NB4 (cell line): Measurements from ENCODE around the gene SEC61A2.
"Not testable (repeated sequence)": the region's sequence is repeated elsewhere in the genome, so short reads cannot be mapped to it uniquely, and the experiment has no call there.

Experiments
- POLR2A ChIP-seq: IDR thresholded peaks from 2 replicates; pipeline ENCODE4 v1.6.1; 2011; ENCODE audit warnings: mild to moderate bottlenecking; ENCODE audit not compliant: insufficient read length; ENCODE audit errors: extremely low read depth
- TF ChIP-seq, protein P1 (sequence below): IDR thresholded peaks from one replicate; pipeline ENCODE4 v1.5.1; 2012; ENCODE audit warnings: low read depth, low read length
- TF ChIP-seq, protein P2 (sequence below): IDR thresholded peaks from 2 replicates; pipeline ENCODE4 v1.6.1; 2011; ENCODE audit warnings: low read depth, low read length

DNA sequence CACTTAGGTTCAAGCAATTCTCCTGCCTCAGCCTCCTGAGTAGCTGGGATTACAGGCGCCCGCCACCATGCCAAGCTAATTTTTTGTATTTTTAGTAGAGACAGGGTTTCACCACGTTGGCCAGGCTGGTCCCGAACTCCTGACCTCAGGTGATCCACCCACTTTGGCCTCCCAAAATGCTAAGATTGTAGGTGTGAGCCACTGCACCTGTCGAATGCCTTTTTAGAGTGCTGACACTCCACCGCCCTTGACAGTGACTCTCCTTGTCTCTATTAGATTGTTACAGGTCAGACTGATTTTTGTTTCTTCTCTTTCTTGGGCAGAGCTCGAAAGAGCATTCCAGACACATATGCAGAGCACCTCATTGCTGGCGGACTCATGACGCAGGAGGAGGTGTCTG lies 32.1 kb upstream of the SEC61A2 start:
- TF ChIP-seq, protein P1, sequence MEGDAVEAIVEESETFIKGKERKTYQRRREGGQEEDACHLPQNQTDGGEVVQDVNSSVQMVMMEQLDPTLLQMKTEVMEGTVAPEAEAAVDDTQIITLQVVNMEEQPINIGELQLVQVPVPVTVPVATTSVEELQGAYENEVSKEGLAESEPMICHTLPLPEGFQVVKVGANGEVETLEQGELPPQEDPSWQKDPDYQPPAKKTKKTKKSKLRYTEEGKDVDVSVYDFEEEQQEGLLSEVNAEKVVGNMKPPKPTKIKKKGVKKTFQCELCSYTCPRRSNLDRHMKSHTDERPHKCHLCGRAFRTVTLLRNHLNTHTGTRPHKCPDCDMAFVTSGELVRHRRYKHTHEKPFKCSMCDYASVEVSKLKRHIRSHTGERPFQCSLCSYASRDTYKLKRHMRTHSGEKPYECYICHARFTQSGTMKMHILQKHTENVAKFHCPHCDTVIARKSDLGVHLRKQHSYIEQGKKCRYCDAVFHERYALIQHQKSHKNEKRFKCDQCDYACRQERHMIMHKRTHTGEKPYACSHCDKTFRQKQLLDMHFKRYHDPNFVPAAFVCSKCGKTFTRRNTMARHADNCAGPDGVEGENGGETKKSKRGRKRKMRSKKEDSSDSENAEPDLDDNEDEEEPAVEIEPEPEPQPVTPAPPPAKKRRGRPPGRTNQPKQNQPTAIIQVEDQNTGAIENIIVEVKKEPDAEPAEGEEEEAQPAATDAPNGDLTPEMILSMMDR: not testable (repeated sequence)
- not testable (repeated sequence) for TF ChIP-seq POLR2A
- TF ChIP-seq, protein P2, sequence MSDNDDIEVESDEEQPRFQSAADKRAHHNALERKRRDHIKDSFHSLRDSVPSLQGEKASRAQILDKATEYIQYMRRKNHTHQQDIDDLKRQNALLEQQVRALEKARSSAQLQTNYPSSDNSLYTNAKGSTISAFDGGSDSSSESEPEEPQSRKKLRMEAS: not testable (repeated sequence)
